Caco-2 (cell line): ENCODE results near the gene ARHGAP24. TPM values are rescaled to one million over a fixed set of nuclear protein-coding genes. Genes with fewer than 3 reads are reported as not detected.

Experiments
- BruUV-seq: library from RNA; stranded (reverse); fragments of 400-500 nt; replicated peaks from 2 replicates; lab custom pipeline; 2021; lab: Mats Ljungman, UMichigan
- CTCF ChIA-PET: fragments of 300-600 bp; sonication (Branson Sonifier 250); formaldehyde crosslinking; loops from one replicate; lab custom pipeline; 2022; ENCODE audit warnings: antibody characterized with exemption; lab: Charles Lee
- POLR2A ChIA-PET: fragments of 300-600 bp; sonication (Branson Sonifier 250); formaldehyde crosslinking; loops from one replicate; lab custom pipeline; 2022; ENCODE audit warnings: antibody characterized with exemption; lab: Charles Lee
- DNase-seq, 2 experiments: peaks; one replicate each; pipeline versions ENCODE4 v3.0.0 to v3.0.0-alpha.2; 2020 to 2022
- H3K27me3 ChIP-seq: replicated peaks from 2 replicates; pipeline ENCODE4 v1.6.0; 2011; ENCODE audit warnings: low read length; ENCODE audit not compliant: control insufficient read depth, insufficient read depth
- H3K36me3 ChIP-seq: 2 replicates; pipeline ENCODE4 v1.5.1; 2011; ENCODE audit warnings: low read length; ENCODE audit not compliant: control insufficient read depth, insufficient read depth
- H3K4me1 ChIP-seq: fragments of 250-450 bp; sonication (Bioruptor Pico); 2 replicates; pipeline ENCODE4 v1.5.1; 2020; ENCODE audit warnings: mild to moderate bottlenecking
- H3K4me3 ChIP-seq: 2 replicates; pipeline ENCODE4 v1.5.1; 2011; ENCODE audit warnings: low read depth, mild to moderate bottlenecking, control low read depth, low read length
- H3K9me3 ChIP-seq: fragments of 250-450 bp; sonication (Bioruptor Pico); 2 replicates; pipeline ENCODE4 v1.5.1; 2020; ENCODE audit warnings: mild to moderate bottlenecking, moderate library complexity
- H3K27ac Mint-ChIP-seq: one replicate; pipeline ENCODE4 v1.8.0; 2022; ENCODE audit warnings: mixed read lengths; ENCODE audit not compliant: unreplicated experiment
- H3K27me3 Mint-ChIP-seq: one replicate; pipeline ENCODE4 v1.8.0; 2022; ENCODE audit warnings: mixed read lengths; ENCODE audit not compliant: insufficient read depth, unreplicated experiment
- H3K36me3 Mint-ChIP-seq: one replicate; pipeline ENCODE4 v1.8.0; 2022; ENCODE audit warnings: mild to moderate bottlenecking, mixed read lengths; ENCODE audit not compliant: insufficient read depth, unreplicated experiment
- H3K4me1 Mint-ChIP-seq: one replicate; pipeline ENCODE4 v1.8.0; 2022; ENCODE audit warnings: low read depth, mixed read lengths; ENCODE audit not compliant: unreplicated experiment
- H3K4me3 Mint-ChIP-seq: one replicate; pipeline ENCODE4 v1.8.0; 2022; ENCODE audit warnings: mild to moderate bottlenecking, moderate library complexity, mixed read lengths; ENCODE audit not compliant: unreplicated experiment
- H3K9me3 Mint-ChIP-seq: one replicate; pipeline ENCODE4 v1.8.0; 2022; ENCODE audit warnings: mixed read lengths; ENCODE audit not compliant: unreplicated experiment
- CTCF ChIP-seq, 2 experiments: fragments of 200-600 bp in 1 of 2; IDR thresholded peaks; 1 replicate in 1 of 2; 2 replicates in 1 of 2; pipeline versions ENCODE4 v1.5.1 to v1.8.0; 2011 to 2022; ENCODE audit warnings: antibody characterized with exemption in 1 of 2, control low read depth in 1 of 2, inconsistent platforms in 1 of 2, low read depth in 1 of 2, low read length in 1 of 2, mild to moderate bottlenecking in 1 of 2, moderate library complexity in 1 of 2; ENCODE audit not compliant: insufficient read depth in 1 of 2, severe bottlenecking in 1 of 2, unreplicated experiment in 1 of 2
- intact Hi-C: fragments of 100-400 bp; cut with micrococcal nuclease; formaldehyde crosslinking; loops from one replicate; pipeline ENCODE4 v1.10.0; 2022; ENCODE audit not compliant: unreplicated experiment
- total RNA-seq: library from RNA; stranded (reverse); gene quantifications from 2 replicates; pipeline ENCODE4 v1.2.3, GENCODE V29; 2022

Gene ARHGAP24
- total RNA-seq, 1 experiment from 2014 or later = 2.8 TPM

DNA sequence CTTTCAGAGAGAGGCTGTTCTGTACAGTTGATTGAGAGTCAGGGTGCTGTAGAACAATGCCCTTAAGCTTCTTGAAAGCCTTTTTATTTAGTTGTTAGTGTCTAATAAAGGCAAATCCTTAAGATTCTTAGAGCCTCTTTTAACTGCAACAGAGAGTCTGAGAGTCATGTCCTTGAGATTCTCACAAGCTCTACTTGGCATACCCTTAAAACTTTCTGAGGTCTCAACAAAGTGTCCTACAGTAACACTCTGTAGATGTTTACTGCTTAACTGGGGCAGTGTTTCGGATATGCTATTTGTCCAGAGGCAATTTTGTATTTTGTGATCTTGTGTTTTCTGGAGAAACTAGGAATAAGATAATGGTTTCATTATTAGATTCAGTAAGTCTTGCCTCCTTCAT, 209.7 kb downstream of the ARHGAP24 start:
- no peak for DNase-seq
- Mint-ChIP-seq H3K36me3 (no peaks in the 10 kb centered on the region), H3K27me3 (no peaks in the 10 kb centered on the region), H3K4me1 (no peaks in the 10 kb centered on the region), H3K4me3 (no peak overlapping the region), H3K27ac (no peak overlapping the region), H3K9me3 (no peaks in the 10 kb centered on the region)
- Histone ChIP-seq H3K4me3 (no peak overlapping the region), H3K36me3 (no peaks in the 10 kb centered on the region), H3K27me3 (no peaks in the 10 kb centered on the region), H3K9me3 (no peaks in the 10 kb centered on the region), H3K4me1 (no peaks in the 10 kb centered on the region)
- intact Hi-C loops = loop anchor here (10.0 kb wide), 1 partner anchor 360 kb away; no protein-coding TSS in a partner anchor
- ChIA-PET CTCF (no interaction called here), POLR2A (no interaction called here)
- TF ChIP-seq CTCF (IDR thresholded peaks at IDR 0.05; ENCODE audit: insufficient read depth in 1 of 2, low read depth in 1 of 2, low read length in 1 of 2, severe bottlenecking in 1 of 2, unreplicated experiment in 1 of 2) = no peak
- no TSS peak for BruUV-seq

- CTCF ChIA-PET = no interaction called here
- intact Hi-C loops = loop anchor here (10.0 kb wide), 1 partner anchor 362 kb away; no protein-coding TSS in a partner anchor
- POLR2A ChIA-PET = no interaction called here
Measured at GRCh38 chr4:85686398-85686797, 211.4 kb downstream of the ARHGAP24 start.

GRCh38 chr4:85688055-85688740, 213.2 kb downstream of the ARHGAP24 start:
- no peaks in the 10 kb centered on the region for H3K36me3 Mint-ChIP-seq
- Histone ChIP-seq H3K27me3 (no peaks in the 10 kb centered on the region), H3K36me3 (no peaks in the 10 kb centered on the region), H3K9me3 (no peaks in the 10 kb centered on the region), H3K4me3 (no peak overlapping the region), H3K4me1 (no peaks in the 10 kb centered on the region)
- H3K4me3 Mint-ChIP-seq = no peak overlapping the region
- BruUV-seq = no TSS peak
- intact Hi-C loops = loop anchor here (10.0 kb wide), 1 partner anchor 363 kb away; no protein-coding TSS in a partner anchor
- ChIA-PET CTCF (no interaction called here), POLR2A (no interaction called here)
- H3K27ac Mint-ChIP-seq = no peak overlapping the region
- H3K4me1 Mint-ChIP-seq = no peaks in the 10 kb centered on the region
- no peak for TF ChIP-seq CTCF (IDR thresholded peaks at IDR 0.05; ENCODE audit: insufficient read depth in 1 of 2, low read depth in 1 of 2, low read length in 1 of 2, severe bottlenecking in 1 of 2, unreplicated experiment in 1 of 2)
- H3K9me3 Mint-ChIP-seq = no peaks in the 10 kb centered on the region
- H3K27me3 Mint-ChIP-seq = peaks cover 8% of the 10 kb centered on the region
- DNase-seq = no peak

More at GRCh38 chr4:85686398-85686797, 211.4 kb downstream of the ARHGAP24 start:
- Mint-ChIP-seq H3K36me3 (no peaks in the 10 kb centered on the region), H3K4me3 (no peak overlapping the region), H3K27ac (no peak overlapping the region), H3K9me3 (no peaks in the 10 kb centered on the region), H3K27me3 (peaks cover 5% of the 10 kb centered on the region), H3K4me1 (no peaks in the 10 kb centered on the region)
- H3K9me3 ChIP-seq = no peaks in the 10 kb centered on the region
- H3K4me3 ChIP-seq = no peak overlapping the region
- no peaks in the 10 kb centered on the region for H3K27me3 ChIP-seq
- no peaks in the 10 kb centered on the region for H3K4me1 ChIP-seq
- no peak for DNase-seq
- peak in 1 of 2 experiments; percentile 13 for TF ChIP-seq CTCF (IDR thresholded peaks at IDR 0.05; ENCODE audit: insufficient read depth in 1 of 2, low read depth in 1 of 2, low read length in 1 of 2, severe bottlenecking in 1 of 2, unreplicated experiment in 1 of 2)
- H3K36me3 ChIP-seq = no peaks in the 10 kb centered on the region
- no TSS peak for BruUV-seq
